Activated CD4-positive, alpha-beta T cell treated with anti-CD3 and anti-CD28 coated beads, Interleukin-2, amount 50 U/mL, for 16 hours (primary cell): ENCODE results near the gene PCDH9.
"Not testable (repeated sequence)": the region's sequence is repeated elsewhere in the genome, so short reads cannot be mapped to it uniquely, and the experiment has no call there.

ENCODE experiments used
- DNase-seq: peaks from one replicate; pipeline ENCODE4 v3.0.0-alpha.2; 2020

PCDH9 gene

GRCh38 chr13:67122251-67122650 lies 107.9 kb downstream of the PCDH9 start:
- DNase-seq: no peak

- DNase-seq: no peak
These were observed 109.1 kb downstream of the PCDH9 start for GRCh38 chr13:67120872-67121531.

GRCh38 chr13:67119481-67119894 lies 110.6 kb downstream of the PCDH9 start:
- DNase-seq: no peak

GRCh38 chr13:67118277-67118676 lies 111.9 kb downstream of the PCDH9 start:
- no peak for DNase-seq

GRCh38 chr13:67117010-67117550 lies 113.1 kb downstream of the PCDH9 start:
- no peak for DNase-seq

DNA sequence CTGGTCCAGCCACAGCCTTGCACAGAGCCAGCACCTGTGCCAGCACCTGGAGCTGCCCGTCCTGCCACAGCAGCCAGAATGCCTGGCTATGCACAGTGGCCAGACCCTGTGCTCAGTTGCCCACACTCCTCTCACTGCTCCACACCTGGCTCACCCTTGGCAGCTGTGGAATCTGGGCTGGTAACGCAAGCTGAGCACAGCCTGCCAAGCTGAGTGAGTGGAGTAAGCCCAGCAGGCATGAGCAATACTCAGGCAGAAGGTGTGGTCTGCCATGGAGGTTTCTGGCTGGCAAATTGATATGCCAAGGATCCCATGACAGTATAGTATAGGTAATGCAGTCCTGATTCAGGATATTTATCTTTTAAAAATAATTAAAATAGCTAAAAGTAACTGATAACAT lies 122.2 kb downstream of the PCDH9 start:
- DNase-seq: no peak

DNA sequence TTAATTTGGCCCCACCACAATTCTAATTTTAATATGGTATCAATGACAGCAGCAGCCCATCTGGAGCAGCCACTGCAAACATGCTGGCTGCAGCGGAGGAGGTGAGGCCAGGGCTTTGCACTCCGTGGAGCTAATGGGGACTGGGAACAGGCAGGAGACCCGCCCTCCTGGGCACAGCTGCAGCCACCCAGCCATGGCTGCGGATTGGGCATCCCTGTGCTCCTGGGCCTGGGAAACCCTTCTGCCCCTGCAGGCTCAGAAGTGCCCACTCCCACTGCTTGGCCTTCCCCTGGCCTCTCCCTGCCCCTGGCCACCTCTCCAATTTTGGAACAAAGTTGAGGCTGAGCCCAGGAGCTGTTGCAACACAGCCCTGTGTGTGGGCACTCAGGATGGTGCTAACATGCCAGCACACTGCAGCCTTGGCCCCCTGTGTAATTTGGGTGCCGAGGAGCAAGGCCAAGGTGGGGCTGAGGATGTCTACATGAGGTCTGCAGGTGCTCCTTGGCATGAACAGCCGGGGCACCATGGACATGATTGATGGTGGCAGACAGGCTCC lies 123.6 kb downstream of the PCDH9 start:
- no peak for DNase-seq

GRCh38 chr13:67101730-67102467 lies 128.2 kb downstream of the PCDH9 start:
- DNase-seq: no peak

DNA sequence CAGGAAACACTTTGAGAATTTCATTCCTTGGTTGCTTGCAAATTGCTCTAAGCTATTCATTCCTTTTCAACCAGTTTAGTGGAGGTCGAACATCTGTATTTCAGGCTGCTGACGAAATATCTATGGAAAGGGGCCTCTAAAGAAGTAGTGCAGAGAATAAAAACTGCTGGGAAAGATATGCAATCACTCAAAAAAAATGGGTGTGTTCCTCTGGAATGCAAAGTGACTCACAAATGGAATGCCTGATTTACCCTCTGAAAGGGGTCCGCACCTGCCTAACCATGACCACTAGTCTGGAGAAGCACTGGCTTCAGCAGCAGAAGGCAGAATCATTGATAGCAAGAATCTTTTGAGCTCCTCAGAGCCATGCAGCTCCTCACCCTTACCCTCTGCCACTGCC lies 129.4 kb downstream of the PCDH9 start:
- DNase-seq: no peak

DNA sequence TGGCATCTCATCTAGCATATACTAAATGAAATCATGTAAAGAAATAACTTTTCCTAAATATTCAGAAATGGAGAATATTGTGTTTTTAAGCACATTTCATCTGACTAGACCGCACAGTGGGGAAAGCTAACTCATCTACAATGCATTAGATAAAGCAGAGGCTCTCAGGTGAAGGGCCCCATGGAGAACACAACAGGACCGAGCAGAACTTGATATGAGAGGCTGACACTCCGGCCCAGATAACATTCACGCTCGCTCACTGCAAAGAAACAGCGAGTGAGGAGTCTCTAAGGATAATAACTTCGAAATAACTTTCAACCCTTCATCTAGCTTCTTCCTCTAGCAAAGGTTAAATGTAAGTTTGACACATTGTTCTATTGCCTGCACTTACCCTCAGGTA lies 130.6 kb downstream of the PCDH9 start:
- no peak for DNase-seq

DNA sequence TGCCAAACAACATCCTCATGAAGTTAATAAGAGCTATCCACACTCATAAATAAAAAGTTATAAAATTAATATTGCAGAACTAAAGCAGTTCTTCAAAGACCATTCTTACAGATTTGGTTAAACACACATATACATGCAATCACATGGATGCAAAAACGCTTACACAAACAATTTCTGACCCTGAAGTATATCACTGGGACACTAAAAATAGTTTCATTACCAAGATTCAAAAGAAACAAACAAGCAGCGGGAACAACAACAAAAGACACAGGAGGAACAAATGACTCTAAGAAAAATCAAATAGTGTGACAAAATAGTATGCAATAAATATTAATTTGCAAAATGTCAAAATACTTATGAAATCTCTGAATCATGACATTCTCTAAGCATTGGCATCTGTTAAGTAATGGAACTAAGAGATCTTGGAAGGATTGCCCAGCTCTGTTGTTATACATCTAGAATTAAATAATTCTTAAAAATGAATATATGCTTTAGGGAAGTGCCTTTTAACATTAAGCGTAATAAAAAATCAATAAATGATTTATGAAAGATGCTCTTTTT lies 132.2 kb downstream of the PCDH9 start:
- no peak for DNase-seq

- not testable (repeated sequence) for DNase-seq
These were observed 133.2 kb downstream of the PCDH9 start for GRCh38 chr13:67096893-67097292.

- DNase-seq: no peak
These were observed 133.7 kb downstream of the PCDH9 start for GRCh38 chr13:67096418-67096817.

DNA sequence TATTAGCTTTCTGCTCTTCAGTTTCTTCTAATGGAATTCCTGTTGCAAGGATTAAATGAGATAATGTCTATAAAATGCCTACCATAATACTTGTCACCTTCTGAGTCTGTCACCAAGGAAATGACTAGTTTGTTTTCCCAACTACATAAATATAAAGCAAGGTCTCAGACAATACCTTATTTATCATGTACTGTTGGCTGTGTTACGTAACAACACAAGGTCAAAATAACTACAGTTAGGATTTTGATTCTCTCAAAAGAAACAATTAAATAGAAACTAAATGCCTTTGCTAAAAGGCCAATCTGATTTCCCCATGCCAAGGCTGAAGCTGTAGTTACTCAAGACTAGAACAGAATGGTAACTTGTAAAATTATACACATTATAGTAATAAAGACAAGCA lies 134.5 kb downstream of the PCDH9 start:
- DNase-seq: no peak

- no peak for DNase-seq
These were observed 135.2 kb downstream of the PCDH9 start for GRCh38 chr13:67094952-67095351.

GRCh38 chr13:67094078-67094477 lies 136.1 kb downstream of the PCDH9 start:
- no peak for DNase-seq

DNA sequence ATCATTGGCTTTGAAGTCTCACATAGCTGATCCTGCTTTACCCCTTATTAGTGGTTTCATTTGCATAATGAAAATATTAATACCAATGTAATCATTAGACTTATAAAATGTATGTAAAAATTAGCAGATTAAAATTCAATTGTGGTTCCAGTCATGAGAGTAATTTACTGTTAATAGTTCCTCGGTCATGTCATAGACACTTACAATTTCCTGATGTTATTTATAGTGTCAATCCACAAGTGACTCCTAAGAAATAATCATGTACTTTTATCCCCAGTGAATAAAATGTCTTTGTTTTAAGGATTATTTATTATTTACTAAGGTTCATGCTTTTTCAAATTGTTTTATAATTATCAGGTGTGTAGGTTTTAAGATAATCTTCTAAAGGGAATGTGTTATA lies 138.5 kb downstream of the PCDH9 start:
- no peak for DNase-seq

DNA sequence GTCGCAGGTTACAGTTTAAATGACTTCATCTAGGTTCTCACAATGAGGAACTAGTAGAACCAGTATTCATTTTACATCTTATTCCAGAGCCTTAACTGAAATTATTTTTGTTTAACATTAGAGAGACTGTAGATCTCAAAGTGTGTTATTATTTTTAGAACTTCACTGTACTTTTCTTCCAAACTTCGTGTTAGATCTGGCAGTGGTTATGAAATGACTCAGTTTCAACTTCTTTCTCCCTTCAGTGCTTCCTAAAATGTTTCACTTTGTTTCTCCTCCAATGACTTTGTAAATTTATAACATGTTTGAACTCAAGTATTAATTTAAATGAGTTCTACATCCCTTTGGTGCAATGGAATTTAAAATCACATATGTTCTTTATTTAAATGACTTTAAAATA lies 139.3 kb downstream of the PCDH9 start:
- DNase-seq: no peak

- DNase-seq: no peak
These were observed 142.6 kb downstream of the PCDH9 start for GRCh38 chr13:67087527-67087926.

- DNase-seq: no peak
These were observed 143.9 kb downstream of the PCDH9 start for GRCh38 chr13:67086260-67086659.

DNA sequence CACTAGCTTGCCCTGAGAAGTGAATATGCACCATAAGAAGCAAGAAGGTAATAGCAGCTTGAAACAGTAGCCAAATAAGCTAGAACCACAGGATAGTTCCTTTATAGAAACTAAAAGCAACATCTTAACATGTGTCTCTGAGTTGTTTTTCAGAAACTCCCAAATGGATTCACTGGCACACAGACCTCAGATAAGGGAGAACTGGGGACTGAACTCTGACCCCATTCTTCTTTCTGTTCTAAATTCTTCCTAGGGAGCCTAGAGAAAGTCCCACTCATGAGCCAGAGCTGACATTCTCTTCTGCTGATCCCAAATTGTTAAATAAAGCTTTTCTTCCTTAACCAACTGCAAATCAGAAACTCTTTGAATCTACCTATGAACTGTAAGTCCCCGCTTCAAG lies 146.1 kb downstream of the PCDH9 start:
- DNase-seq: no peak

GRCh38 chr13:67083519-67083918 lies 146.6 kb downstream of the PCDH9 start:
- DNase-seq: no peak

- DNase-seq: no peak
These were observed 149.8 kb downstream of the PCDH9 start for GRCh38 chr13:67080351-67080750.

- DNase-seq: no peak
These were observed 152.1 kb downstream of the PCDH9 start for GRCh38 chr13:67078062-67078461.
